Measurements from ENCODE around the gene GAL. TPM values are rescaled to one million over a fixed set of nuclear protein-coding genes. Genes with fewer than 3 reads are reported as not detected.

The GAL gene
- total RNA-seq, 1 donor from 2014 or later: 1.1 TPM

- Mint-ChIP-seq H3K36me3 (ENCODE audit: low read depth) (no peaks in the 10 kb centered on the region), H3K4me1 (no peaks in the 10 kb centered on the region), H3K4me3 (no peak overlapping the region), H3K27ac (ENCODE audit: unreplicated experiment) (no peak overlapping the region), H3K27me3 (ENCODE audit: low read depth) (peaks cover 71% of the 10 kb centered on the region), H3K9me3 (no peaks in the 10 kb centered on the region)
- no peak for TF ChIP-seq CTCF (conservative IDR thresholded peaks at IDR 0.05)
- DNase-seq (ENCODE audit: low read depth, low spot score): no peak
These were observed 6.5 kb downstream of the GAL start for GRCh38 chr11:68690671-68691401.

GRCh38 chr11:68691402-68691784, 7.0 kb downstream of the GAL start:
- Mint-ChIP-seq H3K9me3 (no peaks in the 10 kb centered on the region), H3K27me3 (ENCODE audit: low read depth) (peaks cover 71% of the 10 kb centered on the region), H3K4me3 (no peak overlapping the region), H3K27ac (ENCODE audit: unreplicated experiment) (no peak overlapping the region), H3K36me3 (ENCODE audit: low read depth) (no peaks in the 10 kb centered on the region), H3K4me1 (no peaks in the 10 kb centered on the region)
- no peak for TF ChIP-seq CTCF (conservative IDR thresholded peaks at IDR 0.05)
- DNase-seq (ENCODE audit: low read depth, low spot score): no peak

- H3K9me3 Mint-ChIP-seq: no peaks in the 10 kb centered on the region
- peaks cover 64% of the 10 kb centered on the region for H3K27me3 Mint-ChIP-seq (ENCODE audit: low read depth)
- H3K4me3 Mint-ChIP-seq: no peak overlapping the region
- no peaks in the 10 kb centered on the region for H3K36me3 Mint-ChIP-seq (ENCODE audit: low read depth)
- H3K4me1 Mint-ChIP-seq: no peaks in the 10 kb centered on the region
- H3K27ac Mint-ChIP-seq (ENCODE audit: unreplicated experiment): no peak overlapping the region
- DNase-seq (ENCODE audit: low read depth, low spot score): no peak
- TF ChIP-seq CTCF (conservative IDR thresholded peaks at IDR 0.05): no peak
These were observed 7.8 kb downstream of the GAL start for GRCh38 chr11:68692115-68692514.

- Mint-ChIP-seq H3K4me3 (no peak overlapping the region), H3K27ac (ENCODE audit: unreplicated experiment) (no peak overlapping the region), H3K36me3 (ENCODE audit: low read depth) (no peaks in the 10 kb centered on the region), H3K4me1 (no peaks in the 10 kb centered on the region), H3K27me3 (ENCODE audit: low read depth) (peaks cover 61% of the 10 kb centered on the region), H3K9me3 (no peaks in the 10 kb centered on the region)
- DNase-seq (ENCODE audit: low read depth, low spot score): no peak
- TF ChIP-seq CTCF (conservative IDR thresholded peaks at IDR 0.05): no peak
These were observed 8.6 kb downstream of the GAL start for GRCh38 chr11:68692871-68693483.

- Mint-ChIP-seq H3K4me1 (no peaks in the 10 kb centered on the region), H3K27me3 (ENCODE audit: low read depth) (peaks cover 61% of the 10 kb centered on the region), H3K36me3 (ENCODE audit: low read depth) (no peaks in the 10 kb centered on the region), H3K9me3 (no peaks in the 10 kb centered on the region), H3K27ac (ENCODE audit: unreplicated experiment) (no peak overlapping the region), H3K4me3 (no peak overlapping the region)
- TF ChIP-seq CTCF (conservative IDR thresholded peaks at IDR 0.05): no peak
- no peak for DNase-seq (ENCODE audit: low read depth, low spot score)
These were observed 9.1 kb downstream of the GAL start for GRCh38 chr11:68693484-68693882.
